RPMI7951 (cell line): Measurements from ENCODE around the gene DLG4. TPM values are rescaled to one million over a fixed set of nuclear protein-coding genes. Genes with fewer than 3 reads are reported as not detected.
"Not testable (repeated sequence)": the region's sequence is repeated elsewhere in the genome, so short reads cannot be mapped to it uniquely, and the experiment has no call there.

Experiments
- DNase-seq: peaks from one replicate; pipeline ENCODE4 v3.0.0-alpha.2; 2012; ENCODE audit warnings: low read depth
- total RNA-seq: library from RNA; depleted of rRNA; stranded (reverse); fragments of >200 nt; shearing (Covaris generic); gene quantifications from 2 replicates; pipeline ENCODE4 v1.2.3, GENCODE V29; 2014; rRNA removed

The DLG4 gene
- total RNA-seq, 1 experiment from 2014 or later, result 6.5 TPM

DNA sequence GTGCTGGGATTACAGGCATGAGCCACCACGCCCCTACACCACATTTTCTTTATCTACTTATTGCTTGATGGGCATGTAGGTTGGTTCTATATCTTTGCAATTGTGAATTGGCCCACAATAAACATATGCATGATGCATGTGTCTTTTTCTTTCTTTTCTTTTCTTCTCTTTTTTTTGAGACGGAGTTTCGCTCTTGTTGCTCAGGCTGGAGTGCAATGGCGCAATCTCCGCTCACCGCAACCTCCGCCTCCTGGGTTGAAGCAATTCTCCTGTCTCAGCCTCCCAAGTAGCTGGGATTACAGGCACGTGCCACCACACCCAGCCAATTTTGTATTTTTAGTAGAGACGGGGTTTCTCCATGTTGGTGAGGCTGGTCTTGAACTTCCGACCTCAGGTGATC is 61.2 kb downstream of the DLG4 start:
- not testable (repeated sequence) for DNase-seq

GRCh38 chr17:7156342-7156940 is 63.2 kb downstream of the DLG4 start:
- no peak for DNase-seq

- no peak for DNase-seq
Observed at GRCh38 chr17:7147772-7148171, 71.9 kb downstream of the DLG4 start.

DNA sequence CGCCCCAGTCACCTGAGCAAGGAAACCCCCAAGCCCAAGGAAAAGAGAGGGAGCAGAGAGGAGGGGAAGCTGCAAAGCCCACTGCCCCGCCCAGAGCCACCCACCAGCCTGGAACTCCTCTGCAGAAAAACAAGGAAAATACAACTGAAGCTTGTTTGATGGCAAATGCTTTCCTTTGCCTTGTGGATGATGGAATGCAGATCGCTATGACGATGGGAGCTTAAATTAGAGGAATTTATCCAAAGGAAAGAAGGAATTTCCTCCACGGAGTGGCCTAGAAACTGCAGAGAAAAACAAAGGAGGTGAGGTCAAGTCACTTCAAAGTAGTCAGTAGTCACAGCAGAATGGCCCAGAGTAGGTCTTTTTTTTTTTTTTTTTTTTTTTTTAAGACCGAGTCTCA is 73.5 kb downstream of the DLG4 start:
- DNase-seq, result no peak

GRCh38 chr17:7144213-7144612 is 75.4 kb downstream of the DLG4 start:
- no peak for DNase-seq

GRCh38 chr17:7141824-7142223 is 77.8 kb downstream of the DLG4 start:
- DNase-seq, result no peak

DNA sequence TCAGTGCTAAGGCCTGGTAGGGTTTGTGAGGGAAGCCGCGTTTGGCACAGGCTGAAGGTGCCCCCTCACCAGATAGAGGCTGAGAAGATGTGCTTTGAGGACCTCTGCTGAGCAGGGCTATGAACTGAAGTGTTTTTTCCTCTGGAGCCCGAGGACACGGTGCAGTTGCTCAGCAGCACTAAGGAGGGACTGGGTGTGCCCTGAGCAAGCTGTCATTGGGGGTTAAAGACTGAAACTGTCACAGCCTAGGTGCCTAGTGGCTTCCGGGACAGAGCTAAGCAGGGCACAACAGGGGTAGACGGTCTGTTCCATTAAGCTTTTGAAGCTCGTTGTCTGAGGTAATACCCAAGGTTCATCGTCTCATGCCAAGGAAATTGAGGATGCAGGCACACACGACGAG is 80.2 kb downstream of the DLG4 start:
- DNase-seq, result no peak

- no peak for DNase-seq
Observed at GRCh38 chr17:7138800-7139381, 80.7 kb downstream of the DLG4 start.

GRCh38 chr17:7137171-7137943 is 82.3 kb downstream of the DLG4 start:
- DNase-seq, result no peak

Other genes starting within 250 kb of the DLG4 start
- not detected in 2 replicates for gene ALOX12, start 223.8 kb downstream of the DLG4 start, total RNA-seq
- 156 and 180 TPM in 2 replicates for gene RNASEK, start 207.2 kb downstream of the DLG4 start, total RNA-seq
- gene BCL6B, start 196.8 kb downstream of the DLG4 start, total RNA-seq, result not detected in 2 replicates
- 0.12 and 0.20 TPM in 2 replicates for gene SLC16A13, start 183.8 kb downstream of the DLG4 start, total RNA-seq
- gene SLC16A11, start 175.7 kb downstream of the DLG4 start, total RNA-seq, result 0.49 TPM in 1 of 2 replicates, not detected in the other
- not detected in 2 replicates for gene CLEC10A, start 139.6 kb downstream of the DLG4 start, total RNA-seq
- gene ASGR2, start 105.0 kb downstream of the DLG4 start, total RNA-seq, result not detected in 2 replicates
- gene ASGR1, start 40.5 kb downstream of the DLG4 start, total RNA-seq, result not detected in 2 replicates
- gene ACADVL, start 102 bp upstream of the DLG4 start, total RNA-seq, result 287 and 295 TPM in 2 replicates
- gene DVL2, start 14.7 kb upstream of the DLG4 start, total RNA-seq, result 24.6 and 25.0 TPM in 2 replicates
- 24.7 and 40.3 TPM in 2 replicates for gene PHF23, start 19.6 kb upstream of the DLG4 start, total RNA-seq
- gene GABARAP, start 22.6 kb upstream of the DLG4 start, total RNA-seq, result 451 and 468 TPM in 2 replicates
- gene CTDNEP1, start 31.9 kb upstream of the DLG4 start, total RNA-seq, result 37.4 and 38.0 TPM in 2 replicates
- gene ELP5, start 32.4 kb upstream of the DLG4 start, total RNA-seq, result 23.7 and 28.2 TPM in 2 replicates
- gene CLDN7, start 42.6 kb upstream of the DLG4 start, total RNA-seq, result 0.48 and 2.0 TPM in 2 replicates
- 0.20 TPM in 1 of 2 replicates, not detected in the other for gene SLC2A4, start 61.9 kb upstream of the DLG4 start, total RNA-seq
- gene YBX2, start 74.8 kb upstream of the DLG4 start, total RNA-seq, result 0.49 and 0.60 TPM in 2 replicates
- gene EIF5A, start 87.8 kb upstream of the DLG4 start, total RNA-seq, result 414 and 526 TPM in 2 replicates
- gene GPS2, start 95.5 kb upstream of the DLG4 start, total RNA-seq, result 92.7 and 97.9 TPM in 2 replicates
- gene NEURL4, start 109.5 kb upstream of the DLG4 start, total RNA-seq, result 3.5 and 4.8 TPM in 2 replicates
- gene ACAP1, start 116.7 kb upstream of the DLG4 start, total RNA-seq, result 0.12 and 0.20 TPM in 2 replicates
- 3.4 and 5.1 TPM in 2 replicates for gene KCTD11, start 132.3 kb upstream of the DLG4 start, total RNA-seq
- gene TMEM95, start 135.3 kb upstream of the DLG4 start, total RNA-seq, result not detected in 2 replicates
- gene TNK1, start 161.3 kb upstream of the DLG4 start, total RNA-seq, result 0.60 and 0.78 TPM in 2 replicates
- 20.8 and 23.2 TPM in 2 replicates for gene PLSCR3, start 174.7 kb upstream of the DLG4 start, total RNA-seq
- gene TMEM256, start 184.3 kb upstream of the DLG4 start, total RNA-seq, result 177 and 229 TPM in 2 replicates
- 3.7 and 4.2 TPM in 2 replicates for gene NLGN2, start 188.0 kb upstream of the DLG4 start, total RNA-seq
- 0.10 TPM in 1 of 2 replicates, not detected in the other for gene SPEM1, start 200.5 kb upstream of the DLG4 start, total RNA-seq
- not detected in 2 replicates for gene SPEM2, start 205.8 kb upstream of the DLG4 start, total RNA-seq
- not detected in 2 replicates for gene SPEM3, start 209.0 kb upstream of the DLG4 start, total RNA-seq
- gene TMEM102, start 215.6 kb upstream of the DLG4 start, total RNA-seq, result 2.9 and 5.5 TPM in 2 replicates
- 2.0 and 4.1 TPM in 2 replicates for gene FGF11, start 219.7 kb upstream of the DLG4 start, total RNA-seq
- gene CHRNB1, start 225.2 kb upstream of the DLG4 start, total RNA-seq, result 10.4 and 11.9 TPM in 2 replicates